ENCODE results near the gene HIP1R. TPM values are rescaled to one million over a fixed set of nuclear protein-coding genes. Genes with fewer than 3 reads are reported as not detected.

The HIP1R gene
- total and polyA plus RNA-seq, 2 experiments from 2014 or later = 7.6 to 16.3 TPM

DNA sequence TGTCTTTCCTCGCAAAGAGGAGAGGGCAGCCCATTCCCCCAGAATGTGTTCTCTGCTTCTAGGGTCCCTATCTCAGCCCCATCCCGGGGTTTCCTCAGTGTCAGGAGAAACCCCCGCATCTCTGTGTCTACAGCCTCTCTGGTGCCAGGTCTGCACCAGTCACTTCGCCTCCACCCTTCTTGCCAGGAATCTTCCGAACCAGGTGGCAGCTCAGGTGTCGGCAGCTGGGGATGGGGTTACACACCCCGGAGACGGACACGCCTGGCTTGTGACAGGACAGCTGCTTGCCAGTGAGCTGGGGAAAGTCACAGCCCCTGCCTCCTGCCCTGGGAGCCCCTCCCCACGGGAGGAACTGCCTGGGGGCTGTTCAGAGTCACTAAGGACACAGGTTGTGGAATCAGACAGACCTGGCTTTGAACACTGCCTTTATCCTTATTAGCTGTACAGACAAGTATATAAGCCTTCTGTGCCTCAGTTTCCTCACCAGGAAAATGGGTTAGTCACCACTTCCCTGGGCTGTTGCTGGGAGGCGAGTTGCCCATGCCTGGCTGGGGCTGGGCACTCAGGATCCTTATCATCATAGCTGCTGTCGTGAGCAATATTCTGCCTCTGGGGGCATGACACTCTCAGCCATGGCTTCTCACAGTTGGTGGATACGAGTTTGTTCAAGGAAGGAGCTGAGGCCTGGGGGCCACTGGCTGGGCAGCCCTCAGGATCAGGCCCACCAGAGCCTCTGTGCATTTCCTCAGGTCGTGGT lies 10.8 kb downstream of the HIP1R start:
- no peak overlapping the region for H2AFZ ChIP-seq
- no peaks in the 10 kb centered on the region for H3K27me3 ChIP-seq (replicated peaks; ENCODE audit: insufficient read depth)
- H3K36me3 ChIP-seq (ENCODE audit: low read depth) = no peaks in the 10 kb centered on the region
- no peaks in the 10 kb centered on the region for H3K79me2 ChIP-seq (ENCODE audit: insufficient read depth)
- H3K9me3 ChIP-seq (ENCODE audit: low read depth) = no peaks in the 10 kb centered on the region
- no peaks in the 10 kb centered on the region for H4K20me1 ChIP-seq (ENCODE audit: insufficient read depth)
- no peaks in the 10 kb centered on the region for H3K9me2 ChIP-seq (ENCODE audit: insufficient read depth)
- WGBS, 2 experiments (ENCODE audit: low coverage in 1 of 2, low lambda C conversion rate in 2 of 2, missing lambda C conversion rate in 2 of 2) = 86 to 92% methylated on average over 14 of the region's 14 CpGs
- peaks cover 10% of the 10 kb centered on the region for H3K4me1 ChIP-seq (ENCODE audit: insufficient read depth)
- no peak overlapping the region for H3K4me2 ChIP-seq (ENCODE audit: unreplicated experiment)
- no peak overlapping the region for H3K9ac ChIP-seq
- DNase-seq = no peak
- no peak overlapping the region for H3K27ac ChIP-seq
- in situ Hi-C loops (cut with MboI) = no loop called here
- no peaks in the 10 kb centered on the region for H3F3A ChIP-seq (ENCODE audit: insufficient read depth)
- TF ChIP-seq EZH2phosphoT487 (IDR thresholded peaks at IDR 0.05; ENCODE audit: insufficient read depth, low read depth) (no peak), EZH2 (IDR thresholded peaks at IDR 0.05; ENCODE audit: insufficient read depth, poor library complexity, severe bottlenecking) (no peak)
- no peak overlapping the region for H3K4me3 ChIP-seq

DNA sequence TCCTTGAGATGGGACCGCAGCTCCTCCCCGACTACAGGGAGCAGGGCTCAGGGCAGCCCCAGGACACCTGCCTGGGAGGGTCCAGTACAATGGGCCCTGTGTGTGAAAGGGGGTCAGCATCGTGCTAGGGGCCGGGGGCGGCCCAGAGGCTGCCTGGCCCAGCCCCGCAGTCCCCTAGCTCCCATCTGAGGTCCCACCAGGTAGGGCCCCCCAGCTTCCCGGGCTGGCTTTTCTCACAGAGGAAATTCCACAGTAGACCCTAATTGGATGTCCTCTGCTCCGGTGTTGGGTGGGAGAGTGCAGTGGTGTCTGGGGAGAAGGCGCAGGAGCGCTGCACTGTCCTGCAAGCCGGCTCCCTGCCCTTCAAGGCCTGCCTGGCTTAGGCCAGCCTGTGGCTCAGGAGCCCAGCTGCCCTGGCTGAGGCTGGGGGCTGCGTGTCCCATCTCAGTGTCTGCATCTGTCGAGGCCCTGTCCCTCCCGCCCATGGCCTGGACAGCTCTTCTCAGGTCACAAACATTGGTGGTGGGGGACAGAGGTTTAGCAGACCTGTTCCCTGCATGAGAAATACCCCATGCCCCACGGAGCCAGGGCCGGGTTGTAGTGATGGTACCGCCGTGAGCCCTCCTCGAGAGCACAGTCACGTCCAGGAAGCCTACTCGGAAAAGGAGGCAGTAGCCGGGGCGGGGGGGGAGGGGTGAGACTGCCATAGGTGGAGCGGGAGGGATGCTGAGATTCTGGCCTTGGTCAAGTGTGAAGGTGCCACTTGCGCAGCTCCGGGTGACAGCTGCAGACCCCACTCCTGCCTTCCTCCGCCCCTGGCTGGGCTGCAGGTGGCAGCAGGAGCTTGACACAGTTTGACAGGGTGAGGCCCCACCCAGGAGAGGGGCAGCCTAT lies 11.6 kb downstream of the HIP1R start:
- H3K9ac ChIP-seq = no peak overlapping the region
- no peaks in the 10 kb centered on the region for H3K79me2 ChIP-seq (ENCODE audit: insufficient read depth)
- peaks cover 6% of the 10 kb centered on the region for H3K4me1 ChIP-seq (ENCODE audit: insufficient read depth)
- DNase-seq = no peak
- H3K4me3 ChIP-seq = no peak overlapping the region
- WGBS, 2 experiments (ENCODE audit: low coverage in 1 of 2, low lambda C conversion rate in 2 of 2, missing lambda C conversion rate in 2 of 2) = 84 to 86% methylated on average over 25 of the region's 27 CpGs
- no peak overlapping the region for H2AFZ ChIP-seq
- H3K27me3 ChIP-seq (replicated peaks; ENCODE audit: insufficient read depth) = no peaks in the 10 kb centered on the region
- no peaks in the 10 kb centered on the region for H3K36me3 ChIP-seq (ENCODE audit: low read depth)
- TF ChIP-seq EZH2phosphoT487 (IDR thresholded peaks at IDR 0.05; ENCODE audit: insufficient read depth, low read depth) (no peak), EZH2 (IDR thresholded peaks at IDR 0.05; ENCODE audit: insufficient read depth, poor library complexity, severe bottlenecking) (no peak)
- in situ Hi-C loops (cut with MboI) = no loop called here
- H3F3A ChIP-seq (ENCODE audit: insufficient read depth) = peaks cover 4% of the 10 kb centered on the region
- no peak overlapping the region for H3K4me2 ChIP-seq (ENCODE audit: unreplicated experiment)
- H3K9me2 ChIP-seq (ENCODE audit: insufficient read depth) = no peaks in the 10 kb centered on the region
- H3K27ac ChIP-seq = no peak overlapping the region
- no peaks in the 10 kb centered on the region for H3K9me3 ChIP-seq (ENCODE audit: low read depth)
- no peaks in the 10 kb centered on the region for H4K20me1 ChIP-seq (ENCODE audit: insufficient read depth)

DNA sequence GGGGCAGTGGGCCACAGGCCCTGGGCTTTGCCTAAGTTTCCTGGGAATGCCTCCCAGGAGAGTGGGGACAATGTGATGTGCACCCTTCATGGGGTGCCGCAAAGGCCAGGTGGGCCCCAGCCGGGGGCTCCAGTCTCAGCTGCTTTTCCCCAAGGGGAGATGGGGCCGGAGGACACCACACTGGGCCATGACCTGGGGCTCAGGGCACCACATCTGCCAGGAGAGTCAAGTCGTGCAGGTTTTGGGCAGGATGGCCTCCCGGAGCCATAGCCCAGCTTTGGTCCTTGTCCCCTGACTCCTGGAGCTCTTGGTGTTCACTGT lies 12.2 kb downstream of the HIP1R start:
- no peaks in the 10 kb centered on the region for H3K9me3 ChIP-seq (ENCODE audit: low read depth)
- peaks cover 10% of the 10 kb centered on the region for H3F3A ChIP-seq (ENCODE audit: insufficient read depth)
- TF ChIP-seq EZH2phosphoT487 (IDR thresholded peaks at IDR 0.05; ENCODE audit: insufficient read depth, low read depth) (no peak), EZH2 (IDR thresholded peaks at IDR 0.05; ENCODE audit: insufficient read depth, poor library complexity, severe bottlenecking) (no peak)
- no peak overlapping the region for H2AFZ ChIP-seq
- no peak for DNase-seq
- WGBS, 2 experiments (ENCODE audit: low coverage in 1 of 2, low lambda C conversion rate in 2 of 2, missing lambda C conversion rate in 2 of 2) = 89 to 90% methylated on average over 5 of the region's 5 CpGs
- H3K4me2 ChIP-seq (ENCODE audit: unreplicated experiment) = no peak overlapping the region
- no peak overlapping the region for H3K27ac ChIP-seq
- H3K36me3 ChIP-seq (ENCODE audit: low read depth) = no peaks in the 10 kb centered on the region
- no peaks in the 10 kb centered on the region for H3K9me2 ChIP-seq (ENCODE audit: insufficient read depth)
- no peak overlapping the region for H3K4me3 ChIP-seq
- no peaks in the 10 kb centered on the region for H3K79me2 ChIP-seq (ENCODE audit: insufficient read depth)
- peaks cover 10% of the 10 kb centered on the region for H3K4me1 ChIP-seq (ENCODE audit: insufficient read depth)
- H4K20me1 ChIP-seq (ENCODE audit: insufficient read depth) = no peaks in the 10 kb centered on the region
- in situ Hi-C loops (cut with MboI) = no loop called here
- no peaks in the 10 kb centered on the region for H3K27me3 ChIP-seq (replicated peaks; ENCODE audit: insufficient read depth)
- no peak overlapping the region for H3K9ac ChIP-seq

DNA sequence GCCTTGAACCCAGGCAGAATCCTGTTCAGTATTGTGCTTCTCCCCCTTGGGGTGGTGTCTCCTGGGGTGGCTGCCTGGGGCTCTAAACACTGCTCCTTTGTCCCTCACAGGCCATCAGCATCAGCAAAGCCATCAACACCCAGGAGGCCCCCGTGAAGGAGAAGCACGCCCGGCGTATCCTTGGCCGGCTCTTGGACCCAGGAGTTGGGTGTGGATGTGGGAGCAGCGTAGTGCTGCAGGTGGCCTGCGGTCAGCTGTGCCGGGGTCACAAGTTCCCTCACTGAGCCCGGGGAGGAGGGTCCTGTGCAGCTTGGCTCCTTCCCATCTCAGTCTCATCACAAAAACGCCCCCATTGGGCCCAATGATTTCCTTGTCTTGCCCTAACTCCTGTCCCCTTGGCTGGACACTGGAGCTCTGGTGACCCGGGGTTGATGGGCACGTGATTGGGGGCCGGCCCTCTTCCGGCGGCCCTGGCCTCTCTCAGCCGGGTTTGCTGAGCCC lies 12.7 kb downstream of the HIP1R start:
- no peaks in the 10 kb centered on the region for H3K9me2 ChIP-seq (ENCODE audit: insufficient read depth)
- H2AFZ ChIP-seq = no peak overlapping the region
- H3K27ac ChIP-seq = no peak overlapping the region
- peaks cover 15% of the 10 kb centered on the region for H3K4me1 ChIP-seq (ENCODE audit: insufficient read depth)
- no peak overlapping the region for H3K4me2 ChIP-seq (ENCODE audit: unreplicated experiment)
- no peaks in the 10 kb centered on the region for H3K79me2 ChIP-seq (ENCODE audit: insufficient read depth)
- H3K9ac ChIP-seq = no peak overlapping the region
- in situ Hi-C loops (cut with MboI) = no loop called here
- H3K4me3 ChIP-seq = no peak overlapping the region
- WGBS, 2 experiments (ENCODE audit: low coverage in 1 of 2, low lambda C conversion rate in 2 of 2, missing lambda C conversion rate in 2 of 2) = 90 to 94% methylated on average over 15 to 16 of the region's 16 CpGs
- no peaks in the 10 kb centered on the region for H3K36me3 ChIP-seq (ENCODE audit: low read depth)
- peaks cover 14% of the 10 kb centered on the region for H3F3A ChIP-seq (ENCODE audit: insufficient read depth)
- no peaks in the 10 kb centered on the region for H4K20me1 ChIP-seq (ENCODE audit: insufficient read depth)
- TF ChIP-seq EZH2phosphoT487 (IDR thresholded peaks at IDR 0.05; ENCODE audit: insufficient read depth, low read depth) = no peak
- no peak for TF ChIP-seq EZH2 (IDR thresholded peaks at IDR 0.05; ENCODE audit: insufficient read depth, poor library complexity, severe bottlenecking)
- no peaks in the 10 kb centered on the region for H3K9me3 ChIP-seq (ENCODE audit: low read depth)
- no peak for DNase-seq
- H3K27me3 ChIP-seq (replicated peaks; ENCODE audit: insufficient read depth) = no peaks in the 10 kb centered on the region

All from GM23248 (cell line).